K562 (cell line): ENCODE measurements around the gene NPAS3. TPM values are rescaled to one million over a fixed set of nuclear protein-coding genes. Genes with fewer than 3 reads are reported as not detected.

Source experiments
- ATAC-seq: fragments of 200-7000 bp; cut with Tn5 transposase; 3 replicates; pipeline ENCODE4 v1.9.1; 2020; ENCODE audit warnings: moderate library complexity
- BruUV-seq: library from RNA; stranded (reverse); fragments of 400-500 nt; replicated peaks from 2 replicates; lab custom pipeline; 2021; lab: Mats Ljungman, UMichigan
- CTCF ChIA-PET: fragments of 300-600 bp; formaldehyde crosslinking; extraction: SDS; loops from one replicate; lab custom pipeline; 2021; ENCODE audit warnings: low intra/inter-chr PET ratio; lab: Yijun Ruan, JAX
- POLR2A ChIA-PET: fragments of 300-600, 350-650 bp; sonication (Branson Sonifier 250); formaldehyde crosslinking; extraction: SDS; loops from one replicate; lab custom pipeline; 2021; ENCODE audit warnings: antibody characterized with exemption, inconsistent platforms; lab: Yijun Ruan, JAX
- DNase-seq, 4 experiments: peaks; one replicate each; pipeline versions ENCODE4 v3.0.0 to v3.0.0-alpha.2; 2011 to 2018; ENCODE audit warnings: low spot score in 3 of 4, mixed read lengths in 3 of 4; ENCODE audit errors: extremely low read depth in 1 of 4
- FAIRE-seq: peaks from 2 replicates; lab custom pipeline; 2011; peaks lifted over from hg19 to GRCh38; lab: Jason Lieb, UNC
- H2AFZ ChIP-seq: 2 replicates; pipeline ENCODE4 v1.6.0; 2011; ENCODE audit warnings: low read depth, low read length, control low read depth, inconsistent platforms
- H3K27ac ChIP-seq: fragments of 200-600 bp; 3 replicates; pipeline ENCODE4 v1.8.0; 2011; ENCODE audit warnings: low read depth, mild to moderate bottlenecking, control low read depth, inconsistent platforms, low read length, moderate library complexity, mixed read lengths; ENCODE audit errors: extremely low read depth
- H3K27me3 ChIP-seq, 2 experiments: fragments of 300-600 bp in 1 of 2; 2 replicates in 1 of 2; 3 replicates in 1 of 2; pipeline versions ENCODE4 v1.6.0 to v1.8.0; 2011; ENCODE audit warnings: inconsistent platforms in 2 of 2, low read length in 2 of 2, mild to moderate bottlenecking in 1 of 2, mixed read lengths in 1 of 2, moderate library complexity in 1 of 2; ENCODE audit not compliant: control insufficient read depth in 2 of 2, insufficient read depth in 2 of 2
- H3K36me3 ChIP-seq: fragments of 300-600 bp; 3 replicates; pipeline ENCODE4 v1.8.0; 2011; ENCODE audit warnings: mild to moderate bottlenecking, low read length, inconsistent platforms; ENCODE audit not compliant: control insufficient read depth, insufficient read depth
- H3K4me1 ChIP-seq, 2 experiments: fragments of 200-600 bp in 1 of 2; replicated peaks in 1 of 2; 2 replicates in 1 of 2; 3 replicates in 1 of 2; pipeline versions ENCODE4 v1.5.1 to v1.8.0; 2011; ENCODE audit warnings: inconsistent platforms in 2 of 2, low read length in 2 of 2, mild to moderate bottlenecking in 1 of 2, mixed read lengths in 1 of 2, moderate library complexity in 1 of 2; ENCODE audit not compliant: control insufficient read depth in 2 of 2, insufficient read depth in 2 of 2
- H3K4me2 ChIP-seq: 2 replicates; pipeline ENCODE4 v1.6.1; 2011; ENCODE audit warnings: low read length, control low read depth, inconsistent platforms, mixed read lengths; ENCODE audit not compliant: insufficient read depth
- H3K4me3 ChIP-seq: fragments of 200-600 bp; sonication (generic), shearing (Covaris generic); 2 replicates; pipeline ENCODE4 v1.5.1; 2016; ENCODE audit warnings: control low read depth, inconsistent platforms
- H3K79me2 ChIP-seq: fragments of 200-600 bp; 3 replicates; pipeline ENCODE4 v1.8.0; 2011; ENCODE audit warnings: low read length, inconsistent platforms; ENCODE audit not compliant: control insufficient read depth, insufficient read depth
- H3K9ac ChIP-seq, 2 experiments: 2 replicates each; pipeline versions ENCODE4 v1.6.0 to v1.6.1; 2011; ENCODE audit warnings: low read depth in 2 of 2, low read length in 2 of 2, control low read depth in 1 of 2, inconsistent platforms in 1 of 2, mild to moderate bottlenecking in 1 of 2, mixed read lengths in 1 of 2; ENCODE audit not compliant: insufficient read depth in 1 of 2
- H3K9me1 ChIP-seq: one replicate; pipeline ENCODE4 v1.6.0; 2011; ENCODE audit warnings: inconsistent platforms, mild to moderate bottlenecking, low read length, moderate library complexity; ENCODE audit not compliant: control insufficient read depth, insufficient read depth
- H3K9me3 ChIP-seq: replicated peaks from 2 replicates; pipeline ENCODE4 v1.5.1; 2011; ENCODE audit warnings: low read depth, low read length, inconsistent platforms; ENCODE audit not compliant: control insufficient read depth, insufficient read depth
- H4K20me1 ChIP-seq: replicated peaks from 2 replicates; pipeline ENCODE4 v1.6.1; 2011; ENCODE audit warnings: low read length, inconsistent platforms, mixed read lengths; ENCODE audit not compliant: control insufficient read depth, insufficient read depth
- HMG20A ChIP-seq: fragments of 450-650 bp; formaldehyde crosslinking; conservative IDR thresholded peaks from 2 replicates; pipeline ENCODE4 v1.4.0; 2020; ENCODE audit warnings: mild to moderate bottlenecking, mixed read lengths
- ID3 ChIP-seq, 2 experiments: fragments of 250-450 bp in 1 of 2; fragments of 450-650 bp in 1 of 2; sonication (Bioruptor Pico) in 1 of 2; IDR thresholded peaks; 2 replicates each; pipeline versions ENCODE4 v1.6.1 to v1.8.0; 2016 to 2021; ENCODE audit warnings: mild to moderate bottlenecking in 2 of 2, moderate library complexity in 2 of 2, missing compliant biosample characterization in 1 of 2, missing genetic modification characterization in 1 of 2
- NCOA2 ChIP-seq, 2 experiments: fragments of 450-650 bp; IDR thresholded peaks; 2 replicates each; pipeline ENCODE4 v1.6.1; 2018; ENCODE audit warnings: mild to moderate bottlenecking in 2 of 2, moderate library complexity in 1 of 2; ENCODE audit not compliant: partially characterized antibody in 2 of 2
- POLR2G ChIP-seq: fragments of 200-400 bp; formaldehyde crosslinking; IDR thresholded peaks from 2 replicates; pipeline ENCODE4 v1.6.1; 2017; ENCODE audit warnings: low read depth, mild to moderate bottlenecking, antibody characterized with exemption, low read length, moderate library complexity
- SETDB1 ChIP-seq: IDR thresholded peaks from one replicate; pipeline ENCODE4 v1.6.1; 2012; ENCODE audit warnings: low read length, control low read depth, inconsistent platforms
- THRA ChIP-seq: fragments of 450-650 bp; IDR thresholded peaks from 2 replicates; pipeline ENCODE4 v1.6.1; 2017; ENCODE audit warnings: mild to moderate bottlenecking, moderate library complexity
- THRAP3 ChIP-seq: fragments of 450-650 bp; IDR thresholded peaks from 2 replicates; pipeline ENCODE4 v1.6.1; 2016; ENCODE audit warnings: mild to moderate bottlenecking, inconsistent platforms, borderline replicate concordance
- ZNF23 ChIP-seq: fragments of 250-450 bp; sonication (Bioruptor Pico); IDR thresholded peaks from 2 replicates; pipeline ENCODE4 v1.4.0; 2020; ENCODE audit warnings: mild to moderate bottlenecking
- ZNF655 ChIP-seq: fragments of 250-450 bp; sonication (Bioruptor Pico); IDR thresholded peaks from 2 replicates; pipeline ENCODE4 v1.5.0; 2021
- WGBS: fragments of 100-300 bp; shearing (Covaris generic); methylation state at CpG from one replicate; pipeline ENCODE4 v1.1.6; 2016; ENCODE audit warnings: low coverage, mixed read lengths; ENCODE audit not compliant: insufficient coverage; ENCODE audit errors: missing lambda C conversion rate; 5-methylcytosine and 5-hydroxymethylcytosine counted together
- in situ Hi-C: fragments of 300-500 bp; cut with MboI; formaldehyde crosslinking; loops from 4 replicates; pipeline ENCODE4 v1.15.0; 2018; ENCODE audit warnings: inconsistent platforms, mixed read lengths
- intact Hi-C: fragments of 100-400 bp; cut with micrococcal nuclease; formaldehyde crosslinking; loops from 2 replicates; pipeline ENCODE4 v1.14.2; 2022
- polyA plus RNA-seq, 8 experiments: library from polyadenylated mRNA; depleted of rRNA in 4 of 8; stranded (reverse) in 5 of 8; unstranded in 3 of 8; fragments of >200 nt; fragmentation: Nextera tagmentation in 2 of 8; fragmentation: Illumina TruSeq in 1 of 8; extraction: Ambion mirVana in 2 of 8; extraction: Trizol in 1 of 8; gene quantifications; 2 replicates each; pipeline versions ENCODE4 v1.2.1 to v1.2.3, GENCODE V29; 2011 to 2014; ENCODE audit warnings: inconsistent platforms in 1 of 8, missing spikeins in 1 of 8
- total RNA-seq, 7 experiments: library from RNA; depleted of rRNA in 6 of 7; stranded (reverse); fragments of >200 nt in 6 of 7; fragmentation: Illumina TruSeq in 2 of 7; extraction: Trizol in 2 of 7; gene quantifications; 2 replicates each; pipeline versions ENCODE4 v1.2.1 to v1.2.3, GENCODE V29; 2011 to 2021; ENCODE audit warnings: low replicate concordance in 1 of 7

Gene NPAS3
- total and polyA plus RNA-seq, 9 of the 15 experiments (the other 6 are each of a cell fraction or from before 2014, with no cell fraction given): 0.04 TPM; not detected in 8

GRCh38 chr14:33499687-33500086, 561.0 kb downstream of the NPAS3 start:
- in situ Hi-C loops: no loop called here
- Histone ChIP-seq H3K4me3 (no peak overlapping the region), H3K9me3 (no peaks in the 10 kb centered on the region), H3K9me1 (no peaks in the 10 kb centered on the region), H3K36me3 (no peaks in the 10 kb centered on the region), H3K79me2 (no peaks in the 10 kb centered on the region), H3K27ac (no peak overlapping the region), H3K9ac (no peak overlapping the region), H2AFZ (0 out of 2 replicates have a peak overlapping the region, but pooled peaks have one; percentile 33), H4K20me1 (no peaks in the 10 kb centered on the region), H3K4me2 (no peak overlapping the region), H3K4me1 (no peaks in the 10 kb centered on the region), H3K27me3 (no peaks in the 10 kb centered on the region)
- TF ChIP-seq ZNF23 (CRISPR knock-in tag) (no peak), NCOA2 (IDR thresholded peaks at IDR 0.05; ENCODE audit: partially characterized antibody in 2 of 2) (no peak), POLR2G (no peak), ZNF655 (CRISPR knock-in tag) (no peak), THRAP3 (no peak), SETDB1 (no peak), HMG20A (CRISPR knock-in tag) (no peak), ID3 (CRISPR knock-in tag; IDR thresholded peaks at IDR 0.05) (no peak), ID3 (tag; IDR thresholded peaks at IDR 0.05) (no peak), THRA (no peak)
- WGBS: 11% methylated on average over 4 of the region's 7 CpGs
- ATAC-seq (no peak), DNase-seq (no peak), FAIRE-seq (no peak)
- CTCF ChIA-PET: no interaction called here
- intact Hi-C loops: no loop called here
- no TSS peak for BruUV-seq
- POLR2A ChIA-PET: no interaction called here
